H1 (cell line): ENCODE measurements around the gene VRK3. TPM values are rescaled to one million over a fixed set of nuclear protein-coding genes. Genes with fewer than 3 reads are reported as not detected.

Experiments used
- CTCF ChIA-PET: fragments of 300-600 bp; sonication (Branson Sonifier 250); formaldehyde crosslinking; loops from one replicate; lab custom pipeline; 2021; ENCODE audit not compliant: partially characterized antibody; lab: Charles Lee
- POLR2A ChIA-PET: fragments of 300-600 bp; sonication (Branson Sonifier 250); formaldehyde crosslinking; loops from one replicate; lab custom pipeline; 2021; ENCODE audit warnings: inconsistent platforms; ENCODE audit not compliant: partially characterized antibody; lab: Charles Lee
- DNase-seq, 2 experiments: peaks; one replicate each; pipeline versions ENCODE4 v3.0.0 to v3.0.0-alpha.2; 2010 to 2022; ENCODE audit warnings: low spot score in 2 of 2, low read depth in 1 of 2, mixed read lengths in 1 of 2
- FAIRE-seq: peaks from 2 replicates; lab custom pipeline; 2011; peaks lifted over from hg19 to GRCh38; lab: Jason Lieb, UNC
- H2AFZ ChIP-seq: 2 replicates; pipeline ENCODE4 v1.8.1; 2012; ENCODE audit warnings: low read length, inconsistent platforms
- H2AK5ac ChIP-seq: 2 replicates; pipeline ENCODE4 v1.6.1; 2013; ENCODE audit warnings: low read depth, low read length
- H2BK120ac ChIP-seq: replicated peaks from 2 replicates; pipeline ENCODE3; 2013; ENCODE audit warnings: low read depth, low read length, inconsistent platforms
- H2BK12ac ChIP-seq: 2 replicates; pipeline ENCODE4 v1.6.1; 2013; ENCODE audit warnings: low read depth, low read length
- H2BK15ac ChIP-seq: 2 replicates; pipeline ENCODE4 v1.6.1; 2013; ENCODE audit warnings: low read length
- H2BK20ac ChIP-seq: 2 replicates; pipeline ENCODE4 v1.6.1; 2013; ENCODE audit warnings: low read length
- H2BK5ac ChIP-seq: 2 replicates; pipeline ENCODE4 v1.6.1; 2013; ENCODE audit warnings: low read depth, low read length
- H3K14ac ChIP-seq: 2 replicates; pipeline ENCODE4 v1.6.1; 2013; ENCODE audit warnings: inconsistent platforms; ENCODE audit not compliant: insufficient read length
- H3K18ac ChIP-seq: 2 replicates; pipeline ENCODE4 v1.6.1; 2013; ENCODE audit warnings: low read length; ENCODE audit errors: extremely low read depth
- H3K23ac ChIP-seq: 2 replicates; pipeline ENCODE4 v1.6.1; 2013; ENCODE audit warnings: inconsistent platforms; ENCODE audit not compliant: insufficient read length
- H3K23me2 ChIP-seq: 2 replicates; pipeline ENCODE4 v1.6.1; 2013; ENCODE audit warnings: low read depth, low read length
- H3K27ac ChIP-seq: 2 replicates; pipeline ENCODE4 v1.6.1; 2011; ENCODE audit warnings: low read depth, low read length, inconsistent platforms
- H3K27me3 ChIP-seq, 4 experiments: replicated peaks in 1 of 4; 1 replicate in 1 of 4; 2 replicates in 3 of 4; pipeline versions ENCODE4 v1.6.1 to v1.8.1; 2011 to 2013; ENCODE audit warnings: low read length in 3 of 4, mild to moderate bottlenecking in 3 of 4, inconsistent platforms in 2 of 4, mixed read lengths in 2 of 4, moderate library complexity in 1 of 4; ENCODE audit not compliant: control insufficient read depth in 3 of 4, insufficient read depth in 3 of 4; ENCODE audit errors: extremely low read depth in 1 of 4
- H3K36me3 ChIP-seq, 4 experiments: 2 replicates each; pipeline versions ENCODE4 v1.6.1 to v1.8.1; 2011 to 2013; ENCODE audit warnings: mild to moderate bottlenecking in 4 of 4, low read length in 3 of 4, moderate library complexity in 2 of 4, control low read depth in 1 of 4, inconsistent platforms in 1 of 4; ENCODE audit not compliant: insufficient read depth in 4 of 4, control insufficient read depth in 2 of 4
- H3K4ac ChIP-seq: replicated peaks from 2 replicates; pipeline ENCODE3; 2013; ENCODE audit warnings: low read length, low read depth, mixed read lengths, inconsistent platforms; ENCODE audit not compliant: insufficient read length
- H3K4me1 ChIP-seq, 4 experiments: replicated peaks in 1 of 4; 1 replicate in 1 of 4; 2 replicates in 3 of 4; pipeline versions ENCODE4 v1.6.1 to v1.8.1; 2011 to 2013; ENCODE audit warnings: low read length in 3 of 4, inconsistent platforms in 2 of 4, mixed read lengths in 1 of 4; ENCODE audit not compliant: insufficient read depth in 4 of 4, control insufficient read depth in 3 of 4
- H3K4me2 ChIP-seq, 2 experiments: 2 replicates each; pipeline versions ENCODE4 v1.6.1 to v1.8.1; 2011 to 2013; ENCODE audit warnings: low read depth in 2 of 2, low read length in 2 of 2, control low read depth in 1 of 2, inconsistent platforms in 1 of 2, mild to moderate bottlenecking in 1 of 2; ENCODE audit not compliant: insufficient read depth in 1 of 2
- H3K4me3 ChIP-seq, 4 experiments: fragments of 200-600, 300-600 bp in 1 of 4; sonication (generic), shearing (Covaris generic), sonication (Bioruptor Twin) in 1 of 4; 2 replicates each; pipeline versions ENCODE4 v1.5.1 to v1.8.1; 2011 to 2016; ENCODE audit warnings: low read length in 4 of 4, low read depth in 3 of 4, control low read depth in 2 of 4, inconsistent platforms in 2 of 4, mild to moderate bottlenecking in 2 of 4, mixed read lengths in 1 of 4, moderate library complexity in 1 of 4; ENCODE audit not compliant: insufficient read depth in 2 of 4; ENCODE audit errors: extremely low read depth in 1 of 4
- H3K56ac ChIP-seq: replicated peaks from 2 replicates; pipeline ENCODE3; 2013; ENCODE audit warnings: low read depth, mild to moderate bottlenecking, mixed read lengths, low read length, inconsistent platforms; ENCODE audit not compliant: insufficient read length
- H3K79me1 ChIP-seq: 2 replicates; pipeline ENCODE4 v1.6.1; 2013; ENCODE audit warnings: low read depth, low read length, control low read depth
- H3K79me2 ChIP-seq, 2 experiments: 2 replicates each; pipeline versions ENCODE4 v1.6.1 to v1.8.1; 2012 to 2013; ENCODE audit warnings: low read length in 2 of 2, mild to moderate bottlenecking in 2 of 2, inconsistent platforms in 1 of 2; ENCODE audit not compliant: insufficient read depth in 2 of 2, control insufficient read depth in 1 of 2
- H3K9ac ChIP-seq, 4 experiments: replicated peaks in 1 of 4; 1 replicate in 1 of 4; 2 replicates in 3 of 4; pipeline versions ENCODE4 v1.6.1 to v1.8.1; 2011 to 2013; ENCODE audit warnings: low read depth in 3 of 4, low read length in 3 of 4, control low read depth in 2 of 4, mild to moderate bottlenecking in 2 of 4, moderate library complexity in 2 of 4, inconsistent platforms in 1 of 4; ENCODE audit errors: extremely low read depth in 1 of 4
- H3K9me3 ChIP-seq, 2 experiments: 2 replicates each; pipeline versions ENCODE4 v1.6.1 to v1.8.1; 2012 to 2013; ENCODE audit warnings: mild to moderate bottlenecking in 2 of 2, moderate library complexity in 2 of 2, control low read depth in 1 of 2, inconsistent platforms in 1 of 2, low read depth in 1 of 2, low read length in 1 of 2, mixed read lengths in 1 of 2; ENCODE audit not compliant: insufficient read depth in 2 of 2
- H4K20me1 ChIP-seq, 2 experiments: replicated peaks in 1 of 2; 2 replicates each; pipeline versions ENCODE3 to v1.8.1; 2011 to 2013; ENCODE audit warnings: inconsistent platforms in 2 of 2, low read length in 2 of 2, mild to moderate bottlenecking in 1 of 2; ENCODE audit not compliant: insufficient read depth in 2 of 2, control insufficient read depth in 1 of 2
- H4K5ac ChIP-seq: 2 replicates; pipeline ENCODE4 v1.6.1; 2013; ENCODE audit warnings: low read length, low read depth, mixed read lengths, inconsistent platforms; ENCODE audit not compliant: insufficient read length
- H4K8ac ChIP-seq: 2 replicates; pipeline ENCODE4 v1.8.0; 2013; ENCODE audit warnings: mild to moderate bottlenecking, moderate library complexity, low read length, inconsistent platforms; ENCODE audit not compliant: insufficient read depth; ENCODE audit errors: extremely low read depth
- H4K91ac ChIP-seq: replicated peaks from 2 replicates; pipeline ENCODE3; 2013; ENCODE audit warnings: low read length, mixed read lengths, inconsistent platforms; ENCODE audit not compliant: insufficient read length
- CTCF ChIP-seq, 3 experiments: IDR thresholded peaks; 1 replicate in 2 of 3; 2 replicates in 1 of 3; pipeline versions ENCODE4 v1.5.1 to v1.6.1; 2011; ENCODE audit warnings: low read length in 3 of 3, mild to moderate bottlenecking in 3 of 3, inconsistent platforms in 2 of 3, low read depth in 1 of 3, moderate library complexity in 1 of 3; ENCODE audit not compliant: insufficient read depth in 1 of 3; ENCODE audit errors: control extremely low read depth in 1 of 3
- RAD21 ChIP-seq, 2 experiments: IDR thresholded peaks in 1 of 2; conservative IDR thresholded peaks in 1 of 2; 2 replicates each; pipeline ENCODE4 v1.6.1; 2011; ENCODE audit warnings: low read depth in 2 of 2, low read length in 2 of 2, improper control_type of control experiment in 1 of 2, inconsistent platforms in 1 of 2, mild to moderate bottlenecking in 1 of 2, moderate library complexity in 1 of 2
- SIX5 ChIP-seq: IDR thresholded peaks from 2 replicates; pipeline ENCODE4 v1.6.1; 2011; ENCODE audit warnings: mild to moderate bottlenecking, low read depth, low read length
- WGBS, 2 experiments: shearing (Covaris generic) in 1 of 2; methylation state at CpG; one replicate each; pipeline versions ENCODE4 v1.1.6 to v1.1.7; 2013 to 2015; ENCODE audit warnings: low lambda C conversion rate in 2 of 2, mixed read lengths in 2 of 2, inconsistent platforms in 1 of 2, low coverage in 1 of 2, missing lambda C conversion rate in 1 of 2; ENCODE audit not compliant: insufficient replicate concordance in 2 of 2, insufficient coverage in 1 of 2, insufficient read length in 1 of 2; ENCODE audit errors: extremely low coverage in 1 of 2, missing lambda C conversion rate in 1 of 2; 5-methylcytosine and 5-hydroxymethylcytosine counted together
- polyA plus RNA-seq, 7 experiments: library from polyadenylated mRNA; depleted of rRNA in 3 of 7; stranded (reverse) in 5 of 7; unstranded in 2 of 7; fragments of >200 nt in 5 of 7; fragments of 200-250 nt in 2 of 7; gene quantifications; 1 replicate in 5 of 7; 2 replicates in 1 of 7; 4 replicates in 1 of 7; pipeline versions ENCODE4 v1.2.1 to v1.2.3, GENCODE V29; 2011 to 2013; ENCODE audit warnings: missing spikeins in 2 of 7, mixed read lengths in 2 of 7
- total RNA-seq: library from RNA; stranded (reverse); fragmentation: NEBNext Ultra II Directional; extraction: Animal tissue kit (Norgen Biotek cat#: 25700); gene quantifications from 2 replicates; pipeline ENCODE4 v1.2.1, GENCODE V29; 2021

The VRK3 gene
- total and polyA plus RNA-seq, 2 of the 8 experiments (the other 6 are each of a cell fraction or from before 2014, with no cell fraction given), result 21.3 to 36.1 TPM

DNA sequence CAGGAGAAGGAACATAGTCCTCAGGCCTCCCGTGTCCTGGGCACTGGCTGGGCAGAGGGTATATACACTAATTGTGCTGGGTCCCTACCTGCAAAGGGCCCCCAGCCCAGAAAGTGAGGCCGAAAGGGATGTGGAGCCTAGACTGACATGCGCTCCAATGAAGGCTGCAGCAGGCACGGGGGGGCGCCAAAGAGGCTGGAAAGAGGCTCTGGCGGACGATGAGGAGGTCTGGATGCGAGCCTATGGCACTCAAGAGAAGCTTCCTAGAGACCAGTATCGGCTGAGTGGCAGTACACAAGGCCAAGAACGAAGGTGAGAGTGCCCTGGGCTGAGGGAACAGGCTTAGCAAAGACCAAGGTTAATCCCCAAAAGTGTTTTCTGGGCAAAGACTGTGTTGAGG lies 16.6 kb downstream of the VRK3 start:
- peak; percentile 69 to 81 (median 78) for TF ChIP-seq CTCF (IDR thresholded peaks at IDR 0.05; ENCODE audit: control extremely low read depth in 1 of 3, insufficient read depth in 1 of 3, low read depth in 1 of 3, low read length in 3 of 3)
- no peak for TF ChIP-seq SIX5
- peak; percentile 60 to 64 for TF ChIP-seq RAD21 (IDR thresholded peaks at IDR 0.05 in 1 of 2, conservative IDR thresholded peaks at IDR 0.05 in 1 of 2; ENCODE audit: low read depth in 2 of 2, low read length in 2 of 2)
- 60% methylated on average over 10 of the region's 10 CpGs; no CpG with 5 or more reads in 1 of the 2 experiments for WGBS, 2 experiments
- H2BK5ac ChIP-seq, result no peak overlapping the region
- H2AK5ac ChIP-seq, result no peak overlapping the region
- ChIA-PET CTCF (interaction anchor here (0.6 to 1.8 kb wide), 15 partner anchors 10 to 278 kb away, joined by 3 to 13 read pairs (median 3); no protein-coding TSS in a partner anchor), POLR2A (interaction anchor here (0.8 to 1.5 kb wide), 5 partner anchors 11 to 79 kb away, joined by 3 to 4 read pairs (median 3); partner anchors contain the start of gene ZNF473)
- no peaks in the 10 kb centered on the region; a peak in 1 of 4 replicates for H3K9me3 ChIP-seq
- no peak overlapping the region for H3K4me2 ChIP-seq
- peaks cover 0 to 3% of the 10 kb centered on the region in 2 experiments for H4K20me1 ChIP-seq
- no peaks in the 10 kb centered on the region for H3K23me2 ChIP-seq
- no peak overlapping the region for H3K23ac ChIP-seq
- no peak overlapping the region for H3K4me3 ChIP-seq
- no peak overlapping the region for H2AFZ ChIP-seq
- no peak overlapping the region for H3K18ac ChIP-seq
- no peaks in the 10 kb centered on the region for H3K79me2 ChIP-seq
- no peak overlapping the region for H2BK15ac ChIP-seq
- H4K5ac ChIP-seq, result no peak overlapping the region
- H2BK20ac ChIP-seq, result no peak overlapping the region
- no peak overlapping the region for H3K27ac ChIP-seq
- no peaks in the 10 kb centered on the region for H3K27me3 ChIP-seq
- no peak overlapping the region for H3K14ac ChIP-seq
- DNase-seq (peak in 1 of 2 experiments; percentile 82), FAIRE-seq (no peak)
- no peak overlapping the region for H2BK12ac ChIP-seq
- no peak overlapping the region for H3K9ac ChIP-seq
- peaks cover 3 to 8% (median 4%) of the 10 kb centered on the region in 4 experiments; a peak in 4 of 8 replicates for H3K36me3 ChIP-seq
- no peaks in the 10 kb centered on the region for H3K79me1 ChIP-seq
- no peak overlapping the region for H2BK120ac ChIP-seq
- H3K56ac ChIP-seq, result no peak overlapping the region
- H3K4ac ChIP-seq, result no peak overlapping the region
- H4K91ac ChIP-seq, result no peak overlapping the region
- H4K8ac ChIP-seq, result no peak overlapping the region
- no peaks in the 10 kb centered on the region for H3K4me1 ChIP-seq
